Esophagus squamous epithelium (tissue), 5 donors: ENCODE results near the gene GRID2. TPM values are rescaled to one million over a fixed set of nuclear protein-coding genes. Genes with fewer than 3 reads are reported as not detected.

Source experiments
- DNase-seq: peaks from one replicate; lab custom pipeline; 2025; lab: John Stamatoyannopoulos, UW
- H3K27ac ChIP-seq, 4 donors: fragments of 200-600 bp; sonication (generic); one replicate each; pipeline ENCODE4 v1.5.1; 2016 to 2019; ENCODE audit warnings: mild to moderate bottlenecking in 1 of 4
- H3K27me3 ChIP-seq, 4 donors: fragments of 200-600 bp; sonication (generic); 1 replicate in 3 of 4; 2 replicates in 1 of 4; pipeline versions ENCODE4 v1.5.1 to v1.6.0; 2017 to 2021; ENCODE audit warnings: antibody characterized with exemption in 1 of 4
- H3K36me3 ChIP-seq, 3 donors: fragments of 200-600 bp; sonication (generic); one replicate each; pipeline ENCODE4 v1.5.1; 2016 to 2019
- H3K4me1 ChIP-seq, 3 donors: fragments of 200-600 bp; sonication (generic); one replicate each; pipeline ENCODE4 v1.5.1; 2017 to 2019
- H3K4me3 ChIP-seq, 4 donors: fragments of 200-600 bp; sonication (generic); 1 replicate in 3 of 4; 2 replicates in 1 of 4; pipeline ENCODE4 v1.5.1; 2016 to 2019; ENCODE audit warnings: mild to moderate bottlenecking in 2 of 4, moderate library complexity in 1 of 4
- H3K9me3 ChIP-seq, 3 donors: fragments of 200-600 bp; sonication (generic); one replicate each; pipeline ENCODE4 v1.5.1; 2016 to 2019
- CTCF ChIP-seq, 6 experiments: fragments of 450-650 bp in 4 of 6; fragments of 200-600 bp in 2 of 6; sonication (generic) in 2 of 6; IDR thresholded peaks; one replicate each; pipeline ENCODE4 v1.5.1; 2016 to 2019; ENCODE audit warnings: antibody characterized with exemption in 6 of 6, mild to moderate bottlenecking in 4 of 6, moderate library complexity in 4 of 6
- POLR2A ChIP-seq, 4 donors: fragments of 450-650 bp; IDR thresholded peaks; one replicate each; pipeline ENCODE4 v1.6.1; 2017; ENCODE audit warnings: antibody characterized with exemption in 4 of 4, mild to moderate bottlenecking in 4 of 4, moderate library complexity in 3 of 4
- WGBS, 2 donors: methylation state at CpG; one replicate each; pipeline ENCODE4 v1.1.5; 2018; 5-methylcytosine and 5-hydroxymethylcytosine counted together
- intact Hi-C: fragments of 100-400 bp; cut with DNase I; formaldehyde crosslinking; loops from one replicate; pipeline ENCODE4 v1.15.0; 2022
- total RNA-seq, 4 donors: library from RNA; depleted of rRNA; stranded (reverse); fragments of >200 nt; gene quantifications; one replicate each; pipeline ENCODE4 v1.1.0, GENCODE V29; 2016
- donor health status: DM: yes; HTN: yes; CAD: no.

GRID2 gene
- total RNA-seq, 4 donors from 2014 or later = not detected

GRCh38 chr4:93466446-93466845 is 1162.7 kb downstream of the GRID2 start:
- no peak overlapping the region for H3K4me3 ChIP-seq
- no peak for DNase-seq
- no peaks in the 10 kb centered on the region for H3K27me3 ChIP-seq
- H3K9me3 ChIP-seq = no peaks in the 10 kb centered on the region
- WGBS, 2 donors = 64 to 76% methylated on average over 2 of the region's 2 CpGs
- no peak overlapping the region for H3K27ac ChIP-seq
- no peaks in the 10 kb centered on the region for H3K4me1 ChIP-seq
- H3K36me3 ChIP-seq = no peaks in the 10 kb centered on the region
- intact Hi-C loops = no loop called here
- TF ChIP-seq POLR2A (IDR thresholded peaks at IDR 0.05) (no peak), CTCF (IDR thresholded peaks at IDR 0.05) (no peak)

- no peak overlapping the region for H3K27ac ChIP-seq
- 61 to 85% methylated on average over 1 of the region's 1 CpG for WGBS, 2 donors
- no peak overlapping the region for H3K4me3 ChIP-seq
- H3K9me3 ChIP-seq = no peaks in the 10 kb centered on the region
- H3K27me3 ChIP-seq = no peaks in the 10 kb centered on the region
- intact Hi-C loops = no loop called here
- no peak for TF ChIP-seq CTCF (IDR thresholded peaks at IDR 0.05)
- TF ChIP-seq POLR2A (IDR thresholded peaks at IDR 0.05) = no peak
- H3K4me1 ChIP-seq = no peaks in the 10 kb centered on the region
- no peaks in the 10 kb centered on the region for H3K36me3 ChIP-seq
- DNase-seq = no peak
These were observed 1163.9 kb downstream of the GRID2 start for GRCh38 chr4:93467484-93468155.

GRCh38 chr4:93469560-93469959 is 1165.8 kb downstream of the GRID2 start:
- Histone ChIP-seq H3K36me3 (no peaks in the 10 kb centered on the region), H3K27me3 (no peaks in the 10 kb centered on the region), H3K4me3 (no peak overlapping the region), H3K27ac (no peak overlapping the region), H3K4me1 (no peaks in the 10 kb centered on the region), H3K9me3 (no peaks in the 10 kb centered on the region)
- TF ChIP-seq POLR2A (IDR thresholded peaks at IDR 0.05) = no peak
- TF ChIP-seq CTCF (IDR thresholded peaks at IDR 0.05) = no peak
- WGBS, 2 donors = 54 to 56% methylated on average over 3 of the region's 3 CpGs
- no peak for DNase-seq
- intact Hi-C loops = no loop called here

GRCh38 chr4:93475730-93476129 is 1172.0 kb downstream of the GRID2 start:
- Histone ChIP-seq H3K27me3 (no peaks in the 10 kb centered on the region), H3K36me3 (no peaks in the 10 kb centered on the region), H3K9me3 (no peaks in the 10 kb centered on the region), H3K4me3 (no peak overlapping the region), H3K27ac (no peak overlapping the region), H3K4me1 (no peaks in the 10 kb centered on the region)
- TF ChIP-seq CTCF (IDR thresholded peaks at IDR 0.05) = no peak
- no peak for TF ChIP-seq POLR2A (IDR thresholded peaks at IDR 0.05)
- intact Hi-C loops = no loop called here
- 41 to 42% methylated on average over 2 of the region's 2 CpGs for WGBS, 2 donors
- no peak for DNase-seq

GRCh38 chr4:93478805-93479204 is 1175.0 kb downstream of the GRID2 start:
- H3K9me3 ChIP-seq = no peaks in the 10 kb centered on the region
- no peak for DNase-seq
- H3K27ac ChIP-seq = no peak overlapping the region
- H3K4me1 ChIP-seq = no peaks in the 10 kb centered on the region
- intact Hi-C loops = no loop called here
- H3K27me3 ChIP-seq = no peaks in the 10 kb centered on the region
- 73 to 90% methylated on average over 1 of the region's 1 CpG for whole genome bisulfite sequencing, 2 donors
- H3K4me3 ChIP-seq = no peak overlapping the region
- no peaks in the 10 kb centered on the region for H3K36me3 ChIP-seq
- no peak for TF ChIP-seq CTCF (IDR thresholded peaks at IDR 0.05)
- TF ChIP-seq POLR2A (IDR thresholded peaks at IDR 0.05) = no peak
